HG02938 (cell line): ENCODE measurements around the gene SMIM3.

Experiments used
- ATAC-seq: cut with Tn5 transposase; IDR thresholded peaks from one replicate; pipeline ENCODE4 v1.9.1; 2021; ENCODE audit warnings: mild to moderate bottlenecking, moderate library complexity; ENCODE audit not compliant: unreplicated experiment

Gene SMIM3

DNA sequence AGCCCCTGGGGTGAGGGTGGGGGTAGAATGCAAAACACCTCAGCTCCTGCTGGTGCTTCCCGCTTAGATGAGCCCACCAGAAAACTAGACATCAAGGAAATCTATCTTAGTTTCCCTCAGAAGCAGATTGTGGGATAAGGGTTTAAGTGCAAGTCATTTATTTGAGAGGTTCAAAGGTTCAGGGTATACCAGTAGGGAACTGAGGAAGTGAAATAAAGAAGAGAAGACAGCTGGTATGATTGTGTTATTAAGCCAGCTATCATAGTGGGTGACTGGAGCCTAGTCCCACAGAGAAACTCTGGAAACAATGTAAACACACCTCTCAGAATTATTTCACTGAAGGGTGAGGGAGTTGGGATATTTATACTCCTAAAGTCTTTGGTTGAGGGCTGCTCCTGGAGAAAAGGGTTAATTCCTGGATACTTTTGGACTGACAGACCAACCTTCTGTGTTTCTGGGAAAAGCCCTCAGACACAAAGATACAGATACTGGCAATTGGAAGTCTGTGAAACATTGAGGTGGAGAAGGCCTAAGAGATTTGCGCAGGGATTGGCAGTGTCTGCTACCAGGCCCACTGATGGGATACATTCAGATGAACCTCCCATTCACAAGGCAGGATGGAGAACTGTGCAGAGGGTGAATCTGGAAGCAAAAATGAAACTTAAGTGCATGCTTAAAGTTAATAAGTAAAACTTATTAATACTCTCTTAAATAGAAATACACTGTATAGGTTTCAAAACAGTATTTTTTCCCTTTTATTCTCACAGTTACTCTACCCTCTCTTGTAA is 13.4 kb upstream of the SMIM3 start:
- no peak for ATAC-seq

- ATAC-seq = no peak
Observed at GRCh38 chr5:150765799-150766169, 12.8 kb upstream of the SMIM3 start.

- no peak for ATAC-seq
Observed at GRCh38 chr5:150766251-150766650, 12.3 kb upstream of the SMIM3 start.

- ATAC-seq = no peak
Observed at GRCh38 chr5:150771034-150771795, 7.3 kb upstream of the SMIM3 start.

DNA sequence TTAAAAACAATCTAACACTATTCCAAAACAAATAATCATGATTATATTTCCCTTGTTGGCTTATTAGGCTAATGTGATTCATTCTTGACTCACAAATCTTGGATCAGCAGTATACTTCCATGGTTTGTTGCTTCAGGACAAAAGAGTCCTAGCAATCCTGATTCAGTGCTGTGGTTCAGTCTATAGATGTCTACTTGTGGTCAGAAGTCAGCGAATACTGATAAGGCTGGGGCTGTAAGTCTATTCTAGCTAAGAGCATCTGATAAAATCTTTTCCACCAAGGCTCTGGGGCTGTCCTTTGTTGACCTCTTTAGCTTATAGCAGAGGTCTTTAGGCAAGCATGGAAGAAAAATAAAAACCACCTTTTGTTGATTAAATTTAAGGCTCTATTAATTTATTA is 4.4 kb upstream of the SMIM3 start:
- ATAC-seq = no peak

DNA sequence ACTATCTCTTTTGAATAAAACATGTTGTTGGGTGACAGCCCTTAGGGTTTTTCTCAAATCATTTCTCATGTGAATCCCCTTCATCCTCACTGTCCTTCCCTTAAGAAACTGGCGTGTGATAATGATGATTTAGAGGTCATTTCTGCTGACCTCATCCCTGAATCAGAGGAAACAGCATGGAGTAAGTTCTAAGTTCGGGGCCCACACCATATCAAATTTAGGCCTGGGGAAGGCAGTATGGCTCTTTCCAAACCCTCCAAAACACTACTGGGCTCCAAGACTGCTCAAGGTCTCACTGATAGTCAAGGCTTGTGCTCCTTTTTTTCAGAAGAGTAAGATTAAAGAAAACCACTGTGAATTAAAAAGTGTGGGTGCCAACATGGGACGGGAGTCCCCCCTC is 872 bp upstream of the SMIM3 start:
- ATAC-seq = no peak

DNA sequence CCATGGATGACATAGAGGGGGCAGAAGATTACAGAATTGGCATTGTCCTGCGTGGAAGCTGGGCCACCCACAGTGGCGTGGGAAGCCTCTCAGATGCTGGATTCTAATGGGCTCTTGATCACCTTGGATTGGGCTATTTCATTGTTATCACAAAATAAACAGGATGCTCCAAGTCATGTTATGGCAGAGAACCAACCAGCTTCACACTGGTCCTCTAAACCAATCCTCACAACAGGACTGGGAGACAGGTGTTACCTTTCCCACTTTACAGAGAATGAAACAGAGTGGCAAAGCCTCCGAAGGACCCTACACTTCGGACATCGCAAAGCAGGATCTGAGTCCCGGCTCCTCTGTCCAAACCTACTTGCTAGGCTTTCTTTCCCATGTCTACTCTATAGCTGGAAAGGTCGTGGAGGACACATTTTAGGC is 455 bp upstream of the SMIM3 start:
- ATAC-seq = no peak

DNA sequence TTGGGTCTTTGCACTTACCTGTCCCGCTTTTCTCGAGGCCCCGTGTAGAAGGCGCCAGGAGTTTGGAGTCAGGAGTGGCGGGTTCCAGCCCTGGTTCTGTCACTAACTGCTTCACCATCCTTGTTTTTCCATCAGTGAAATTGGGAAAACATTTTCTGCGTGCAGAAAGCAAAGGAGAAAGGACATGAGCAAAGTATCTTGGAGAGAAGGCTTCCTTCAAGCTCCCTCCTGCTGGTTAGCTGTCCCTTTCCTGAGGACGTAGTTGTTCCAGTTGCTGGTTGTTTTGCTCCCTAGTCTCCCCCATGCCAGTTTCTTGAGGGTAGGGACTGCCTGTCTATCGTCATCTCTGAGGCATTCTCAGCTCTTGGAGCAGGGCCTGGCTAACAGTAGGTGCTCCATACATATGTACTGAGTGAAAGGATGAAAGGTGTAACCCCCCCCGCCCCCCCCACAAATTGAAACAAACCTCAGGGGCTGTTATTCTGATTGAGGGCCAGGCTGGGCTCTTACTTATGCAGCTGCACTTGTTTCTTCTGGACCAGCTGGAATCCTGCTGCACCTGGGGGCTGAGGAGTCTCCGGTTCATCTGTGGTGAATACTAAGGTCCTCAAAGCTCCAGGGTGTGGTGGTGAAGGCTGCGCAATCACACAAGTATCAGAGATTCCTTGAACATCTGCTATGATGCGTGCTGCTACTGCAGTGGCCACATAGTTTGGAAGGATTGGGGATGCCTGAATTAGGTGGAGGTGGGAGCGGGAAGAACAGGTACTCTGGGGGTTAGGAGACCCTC is 1.0 kb downstream of the SMIM3 start:
- peak; percentile 3 for ATAC-seq

DNA sequence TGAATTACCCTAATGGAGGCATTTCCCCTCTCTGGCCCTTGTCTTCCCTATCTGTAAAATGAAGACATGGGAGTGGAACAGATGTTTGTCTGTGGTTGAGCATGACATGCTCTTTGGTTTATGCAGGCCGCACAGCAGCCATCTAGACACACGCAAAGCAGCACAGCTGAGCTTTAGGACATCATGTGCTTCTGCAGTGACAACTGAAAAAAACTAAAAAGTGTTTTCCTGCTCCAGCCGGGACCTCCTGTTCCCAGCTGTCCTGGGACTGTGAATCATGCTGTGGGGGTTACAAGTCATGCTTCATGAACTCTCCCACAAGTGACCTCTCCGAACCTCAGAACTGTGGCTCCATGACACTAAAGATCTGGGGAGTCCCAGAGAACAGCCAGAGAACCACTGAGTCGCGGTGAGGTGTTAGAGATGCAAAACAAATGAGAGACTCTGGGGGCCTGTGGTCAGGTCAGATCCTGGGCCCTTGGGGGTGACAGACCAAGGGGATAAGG is 1.7 kb downstream of the SMIM3 start:
- peak; percentile 51 for ATAC-seq

- no peak for ATAC-seq
Observed at GRCh38 chr5:150780816-150781221, 2.3 kb downstream of the SMIM3 start.

GRCh38 chr5:150781706-150782614 is 3.4 kb downstream of the SMIM3 start:
- ATAC-seq = no peak

GRCh38 chr5:150782850-150783249 is 4.3 kb downstream of the SMIM3 start:
- no peak for ATAC-seq

- ATAC-seq = peak; percentile 53
Observed at GRCh38 chr5:150783422-150783928, 4.9 kb downstream of the SMIM3 start.

GRCh38 chr5:150785950-150786349 is 7.4 kb downstream of the SMIM3 start:
- ATAC-seq = no peak

DNA sequence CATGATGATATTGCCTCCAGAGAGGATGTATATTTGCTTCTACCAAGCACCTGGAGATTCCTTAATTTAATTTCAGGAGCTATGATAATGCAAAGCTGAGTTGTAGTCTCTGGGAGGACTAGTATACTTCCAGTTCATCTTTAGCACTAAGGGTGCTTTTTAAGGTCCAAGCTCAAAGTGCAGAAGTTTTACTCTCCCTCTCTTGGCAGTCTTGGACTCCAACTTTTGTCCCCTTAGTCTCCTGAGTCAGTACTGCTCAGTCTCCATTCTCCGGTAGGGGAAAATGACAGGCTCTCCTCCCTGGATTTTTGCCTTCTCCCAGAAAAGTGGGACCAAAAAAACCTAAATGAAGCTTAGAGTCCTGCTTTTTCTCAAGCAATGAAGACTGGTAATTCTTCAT is 8.3 kb downstream of the SMIM3 start:
- no peak for ATAC-seq

GRCh38 chr5:150787656-150788055 is 9.1 kb downstream of the SMIM3 start:
- ATAC-seq = no peak

DNA sequence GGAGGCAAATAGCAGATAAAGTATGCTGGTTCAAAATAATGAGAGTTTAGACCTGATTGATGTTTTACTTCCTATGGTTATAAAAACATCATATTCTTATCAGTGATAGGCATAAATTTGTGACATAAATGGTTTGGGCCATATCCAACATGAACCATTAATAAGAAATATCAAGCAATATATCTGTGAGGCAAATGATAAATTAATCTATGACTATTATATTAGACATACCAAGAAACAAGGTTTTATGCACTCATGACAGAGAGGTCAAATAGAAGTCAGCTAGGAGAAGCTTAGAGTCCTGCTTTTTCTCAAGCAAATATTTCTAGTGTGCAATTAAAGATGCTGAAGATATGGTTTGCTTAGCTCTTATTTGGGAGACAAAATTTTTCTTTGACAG is 10.4 kb downstream of the SMIM3 start:
- no peak for ATAC-seq

DNA sequence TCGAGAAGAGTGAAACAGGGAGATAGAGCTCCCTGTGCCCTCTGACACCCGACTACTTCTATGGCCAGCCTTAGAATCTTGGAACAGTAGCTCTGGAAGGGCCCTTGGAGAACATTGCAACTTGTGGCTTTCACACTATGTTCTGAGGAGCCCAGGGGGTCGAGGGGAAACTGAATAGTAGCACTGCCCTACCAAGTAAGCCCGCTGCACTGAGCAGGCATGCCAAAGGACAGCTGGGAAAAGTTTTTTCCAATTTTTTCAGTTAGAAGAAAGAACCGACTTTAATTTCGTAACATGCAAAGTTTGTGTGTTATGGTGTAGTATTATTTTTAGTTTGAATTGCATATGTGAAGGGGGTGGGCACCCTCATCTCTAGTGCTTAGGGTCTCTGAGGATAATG is 10.9 kb downstream of the SMIM3 start:
- ATAC-seq = no peak

- ATAC-seq = peak; percentile 97
Observed at GRCh38 chr5:150789943-150790611, 11.5 kb downstream of the SMIM3 start.

- ATAC-seq = no peak
Observed at GRCh38 chr5:150791536-150791935, 13.0 kb downstream of the SMIM3 start.
